BE2C (cell line): ENCODE results near the gene TEX19.

Experiments
- DNase-seq: peaks from one replicate; pipeline ENCODE4 v3.0.0-alpha.2; 2020
- H3K27me3 ChIP-seq: fragments of 250-450 bp; sonication (Bioruptor Pico); 2 replicates; pipeline ENCODE4 v1.5.1; 2020; ENCODE audit warnings: mild to moderate bottlenecking
- H3K36me3 ChIP-seq: fragments of 250-450 bp; sonication (Bioruptor Pico); 2 replicates; pipeline ENCODE4 v1.5.1; 2020; ENCODE audit warnings: mild to moderate bottlenecking
- H3K4me1 ChIP-seq: fragments of 250-450 bp; sonication (Bioruptor Pico); 2 replicates; pipeline ENCODE4 v1.5.1; 2020
- H3K4me3 ChIP-seq: 2 replicates; pipeline ENCODE4 v1.5.1; 2011; ENCODE audit warnings: low read depth, low read length
- H3K9me3 ChIP-seq: fragments of 250-450 bp; sonication (Bioruptor Pico); 2 replicates; pipeline ENCODE4 v1.5.1; 2020
- TF ChIP-seq, protein P1 (sequence below): IDR thresholded peaks from 2 replicates; pipeline ENCODE4 v1.5.1; 2012; ENCODE audit warnings: mild to moderate bottlenecking, low read depth, low read length

Gene TEX19

DNA sequence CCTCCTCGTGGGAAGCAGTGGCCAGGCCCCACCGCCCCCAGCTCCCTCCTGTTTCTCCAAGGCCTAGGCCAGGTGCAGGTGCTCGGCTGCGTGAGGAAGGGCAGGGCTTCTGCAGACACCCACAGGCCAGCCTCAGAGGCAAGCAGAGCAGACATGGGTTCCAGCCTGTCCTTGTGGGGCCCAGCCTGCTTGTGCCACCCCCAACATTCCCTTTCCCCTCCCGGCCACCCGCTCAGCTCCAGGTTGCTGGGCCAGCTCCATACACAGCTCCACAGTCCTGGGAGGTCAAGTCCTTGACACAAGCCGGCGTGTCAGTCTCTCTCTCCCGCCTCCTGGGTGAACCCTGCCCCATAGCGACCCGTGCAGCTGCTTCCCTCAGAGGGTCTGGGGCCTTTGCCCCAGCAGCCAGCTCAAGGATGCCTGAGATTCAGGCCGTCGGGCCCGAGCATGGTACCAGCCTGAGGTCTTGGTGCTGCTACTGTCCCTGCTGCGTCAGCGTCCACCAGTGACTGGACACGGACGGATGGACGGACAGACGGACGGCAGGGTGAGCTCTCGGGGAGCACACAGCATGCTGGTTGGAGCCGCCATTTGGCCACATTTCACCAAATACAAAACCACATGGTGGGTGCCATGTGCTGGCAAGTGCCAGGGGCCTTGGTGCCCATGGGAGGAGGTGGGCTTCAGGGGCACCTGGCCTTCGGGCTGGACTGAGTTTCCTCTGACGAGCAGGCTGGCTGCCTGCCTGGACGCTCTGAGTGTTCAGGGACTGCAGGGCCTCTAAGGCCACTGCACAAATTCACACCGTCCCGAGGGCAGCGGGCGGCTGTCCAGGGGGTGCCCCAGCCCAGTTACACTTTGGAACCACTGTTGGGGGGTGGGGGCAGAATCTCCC is 33.5 kb upstream of the TEX19 start:
- Histone ChIP-seq H3K36me3 (no peaks in the 10 kb centered on the region), H3K9me3 (no peaks in the 10 kb centered on the region), H3K4me3 (no peak overlapping the region), H3K27me3 (no peaks in the 10 kb centered on the region), H3K4me1 (peaks cover 24% of the 10 kb centered on the region)
- TF ChIP-seq, protein P1, sequence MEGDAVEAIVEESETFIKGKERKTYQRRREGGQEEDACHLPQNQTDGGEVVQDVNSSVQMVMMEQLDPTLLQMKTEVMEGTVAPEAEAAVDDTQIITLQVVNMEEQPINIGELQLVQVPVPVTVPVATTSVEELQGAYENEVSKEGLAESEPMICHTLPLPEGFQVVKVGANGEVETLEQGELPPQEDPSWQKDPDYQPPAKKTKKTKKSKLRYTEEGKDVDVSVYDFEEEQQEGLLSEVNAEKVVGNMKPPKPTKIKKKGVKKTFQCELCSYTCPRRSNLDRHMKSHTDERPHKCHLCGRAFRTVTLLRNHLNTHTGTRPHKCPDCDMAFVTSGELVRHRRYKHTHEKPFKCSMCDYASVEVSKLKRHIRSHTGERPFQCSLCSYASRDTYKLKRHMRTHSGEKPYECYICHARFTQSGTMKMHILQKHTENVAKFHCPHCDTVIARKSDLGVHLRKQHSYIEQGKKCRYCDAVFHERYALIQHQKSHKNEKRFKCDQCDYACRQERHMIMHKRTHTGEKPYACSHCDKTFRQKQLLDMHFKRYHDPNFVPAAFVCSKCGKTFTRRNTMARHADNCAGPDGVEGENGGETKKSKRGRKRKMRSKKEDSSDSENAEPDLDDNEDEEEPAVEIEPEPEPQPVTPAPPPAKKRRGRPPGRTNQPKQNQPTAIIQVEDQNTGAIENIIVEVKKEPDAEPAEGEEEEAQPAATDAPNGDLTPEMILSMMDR, result no peak
- DNase-seq, result no peak

DNA sequence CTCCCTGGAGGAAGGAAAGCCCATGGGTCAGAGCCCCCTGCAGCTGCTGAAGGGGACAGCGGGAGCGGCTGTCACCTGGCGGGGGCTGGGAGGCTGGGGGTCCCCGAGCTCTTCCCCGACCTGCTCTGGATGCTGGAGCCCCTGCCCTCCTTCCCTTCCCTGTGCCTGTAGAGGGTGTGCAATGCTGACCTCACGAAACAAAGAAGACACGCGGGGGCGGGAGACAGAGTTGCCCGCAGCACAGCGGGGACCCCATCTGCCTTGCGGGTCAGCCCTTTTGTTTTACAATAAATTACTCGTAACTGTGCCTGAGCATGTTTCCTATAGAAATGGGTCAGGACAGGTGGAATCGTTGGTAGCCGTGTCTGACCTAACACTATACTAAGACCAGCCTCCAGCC is 31.8 kb upstream of the TEX19 start:
- H3K4me1 ChIP-seq, result peaks cover 38% of the 10 kb centered on the region
- no peaks in the 10 kb centered on the region for H3K9me3 ChIP-seq
- TF ChIP-seq, protein P1, result no peak
- no peaks in the 10 kb centered on the region for H3K36me3 ChIP-seq
- no peaks in the 10 kb centered on the region; the same call in none of the 2 replicates for H3K27me3 ChIP-seq
- DNase-seq, result no peak
- H3K4me3 ChIP-seq, result no peak overlapping the region

DNA sequence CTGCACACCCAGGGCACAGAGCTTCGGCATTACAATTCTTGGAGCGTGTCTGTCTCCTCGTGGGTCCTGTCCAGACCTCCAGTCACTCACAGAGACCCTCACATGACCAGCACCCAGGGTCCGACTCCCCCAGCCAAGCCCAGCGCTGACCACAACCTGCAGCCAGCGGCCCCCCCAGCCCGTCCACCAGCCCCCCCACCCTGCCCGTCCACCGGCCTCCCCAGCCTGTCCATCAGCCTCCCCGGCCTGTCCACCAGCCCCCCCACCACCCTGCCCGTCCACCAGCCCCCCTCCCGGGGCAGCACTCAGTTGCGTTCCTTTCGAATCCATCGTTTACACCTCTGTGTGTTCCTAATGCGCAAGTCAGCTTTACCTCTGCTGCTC is 31.3 kb upstream of the TEX19 start:
- no peaks in the 10 kb centered on the region for H3K36me3 ChIP-seq
- peaks cover 42% of the 10 kb centered on the region for H3K4me1 ChIP-seq
- H3K27me3 ChIP-seq, result peaks cover 4% of the 10 kb centered on the region
- TF ChIP-seq, protein P1, result no peak
- no peak overlapping the region for H3K4me3 ChIP-seq
- no peaks in the 10 kb centered on the region for H3K9me3 ChIP-seq
- DNase-seq, result no peak

DNA sequence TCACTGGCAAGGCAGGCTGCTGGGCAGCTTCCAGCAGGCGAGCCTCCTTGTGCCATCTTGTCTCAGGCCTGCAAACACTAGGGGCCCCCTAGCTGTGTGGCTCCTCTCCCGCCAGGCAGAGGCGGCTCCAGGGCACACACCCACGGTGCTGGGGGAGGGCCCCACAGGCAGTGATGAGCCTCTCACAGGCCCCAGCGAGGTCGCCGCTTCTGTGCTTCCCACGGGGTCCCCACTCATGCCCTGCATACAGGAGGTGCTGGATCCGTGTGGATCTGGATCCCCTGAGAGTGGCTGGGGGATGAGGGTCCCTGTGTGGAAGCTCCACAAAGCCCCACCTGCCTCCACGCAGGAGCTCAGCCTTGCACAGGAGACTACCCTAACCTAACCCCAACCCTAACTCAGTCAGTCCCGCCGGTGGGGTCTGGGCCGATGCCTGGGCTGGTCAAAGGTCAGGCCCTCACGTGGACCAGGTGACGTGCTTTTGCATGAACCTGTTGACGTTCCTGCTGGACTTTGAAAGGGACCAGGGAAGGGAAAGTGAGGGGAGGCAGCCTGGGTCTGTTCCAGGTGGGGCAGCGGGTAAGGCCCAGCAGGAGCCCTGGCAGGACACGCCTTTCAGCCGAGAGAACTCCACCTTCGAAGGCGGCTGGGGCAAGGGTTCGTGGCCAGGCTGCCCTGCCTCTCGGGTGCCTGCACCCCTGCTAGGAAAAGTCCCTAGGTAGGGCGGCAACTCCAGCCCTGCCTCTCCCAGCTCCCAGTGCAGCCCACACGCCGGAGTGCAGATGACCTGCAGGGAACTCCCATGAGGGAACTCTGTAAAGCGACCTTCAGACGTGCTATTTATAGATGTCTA is 30.7 kb upstream of the TEX19 start:
- H3K27me3 ChIP-seq, result peaks cover 10% of the 10 kb centered on the region
- DNase-seq, result peak; percentile 32
- H3K4me1 ChIP-seq, result peaks cover 48% of the 10 kb centered on the region
- H3K9me3 ChIP-seq, result no peaks in the 10 kb centered on the region
- TF ChIP-seq, protein P1, result no peak
- H3K36me3 ChIP-seq, result no peaks in the 10 kb centered on the region
- no peak overlapping the region for H3K4me3 ChIP-seq

DNA sequence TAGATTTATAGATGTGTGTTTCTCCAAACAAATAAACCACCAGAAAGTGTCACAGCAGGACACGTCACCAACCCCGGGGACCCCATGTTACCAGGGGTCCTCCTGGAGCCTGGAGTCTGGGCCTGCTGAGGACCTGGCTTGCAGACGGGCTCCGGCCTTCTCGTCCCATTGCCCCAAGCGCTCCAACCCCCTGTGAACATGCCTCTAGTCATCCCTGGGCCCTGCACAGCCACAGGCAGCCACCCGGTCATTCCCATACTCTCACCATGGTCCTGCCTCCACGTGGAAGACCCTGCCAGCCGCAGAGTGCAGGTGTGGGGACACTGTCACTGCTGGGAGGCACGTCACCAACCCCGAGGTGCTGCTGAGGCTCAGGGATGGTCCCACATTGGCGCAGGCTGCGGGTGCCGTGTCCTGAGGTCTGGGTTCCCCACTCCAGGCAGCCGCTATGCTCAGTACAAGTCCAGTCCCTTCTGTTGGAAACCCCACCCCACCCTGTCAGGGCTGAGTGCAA is 30.0 kb upstream of the TEX19 start:
- DNase-seq, result no peak
- Histone ChIP-seq H3K4me1 (peaks cover 48% of the 10 kb centered on the region), H3K27me3 (peaks cover 10% of the 10 kb centered on the region), H3K9me3 (no peaks in the 10 kb centered on the region), H3K36me3 (no peaks in the 10 kb centered on the region), H3K4me3 (no peak overlapping the region)
- TF ChIP-seq, protein P1, result no peak
